ENCODE data around the gene MISP.

GRCh38 chr19:810077-810855 is 59.4 kb downstream of the MISP start:
- TF ChIP-seq CTCF (IDR thresholded peaks at IDR 0.05) (no peak), POLR2A (IDR thresholded peaks at IDR 0.05) (no peak)
